H1 (cell line): ENCODE data around the gene C14orf119. TPM values are rescaled to one million over a fixed set of nuclear protein-coding genes. Genes with fewer than 3 reads are reported as not detected.

Experiments used
- CTCF ChIA-PET: fragments of 300-600 bp; sonication (Branson Sonifier 250); formaldehyde crosslinking; loops from one replicate; lab custom pipeline; 2021; ENCODE audit not compliant: partially characterized antibody; lab: Charles Lee
- POLR2A ChIA-PET: fragments of 300-600 bp; sonication (Branson Sonifier 250); formaldehyde crosslinking; loops from one replicate; lab custom pipeline; 2021; ENCODE audit warnings: inconsistent platforms; ENCODE audit not compliant: partially characterized antibody; lab: Charles Lee
- DNase-seq, 2 experiments: peaks; one replicate each; pipeline versions ENCODE4 v3.0.0 to v3.0.0-alpha.2; 2010 to 2022; ENCODE audit warnings: low spot score in 2 of 2, low read depth in 1 of 2, mixed read lengths in 1 of 2
- FAIRE-seq: peaks from 2 replicates; lab custom pipeline; 2011; peaks lifted over from hg19 to GRCh38; lab: Jason Lieb, UNC
- H2AFZ ChIP-seq: 2 replicates; pipeline ENCODE4 v1.8.1; 2012; ENCODE audit warnings: low read length, inconsistent platforms
- H2AK5ac ChIP-seq: 2 replicates; pipeline ENCODE4 v1.6.1; 2013; ENCODE audit warnings: low read depth, low read length
- H2BK120ac ChIP-seq: replicated peaks from 2 replicates; pipeline ENCODE3; 2013; ENCODE audit warnings: low read depth, low read length, inconsistent platforms
- H2BK12ac ChIP-seq: 2 replicates; pipeline ENCODE4 v1.6.1; 2013; ENCODE audit warnings: low read depth, low read length
- H2BK15ac ChIP-seq: 2 replicates; pipeline ENCODE4 v1.6.1; 2013; ENCODE audit warnings: low read length
- H2BK20ac ChIP-seq: 2 replicates; pipeline ENCODE4 v1.6.1; 2013; ENCODE audit warnings: low read length
- H2BK5ac ChIP-seq: 2 replicates; pipeline ENCODE4 v1.6.1; 2013; ENCODE audit warnings: low read depth, low read length
- H3K14ac ChIP-seq: 2 replicates; pipeline ENCODE4 v1.6.1; 2013; ENCODE audit warnings: inconsistent platforms; ENCODE audit not compliant: insufficient read length
- H3K18ac ChIP-seq: 2 replicates; pipeline ENCODE4 v1.6.1; 2013; ENCODE audit warnings: low read length; ENCODE audit errors: extremely low read depth
- H3K23ac ChIP-seq: 2 replicates; pipeline ENCODE4 v1.6.1; 2013; ENCODE audit warnings: inconsistent platforms; ENCODE audit not compliant: insufficient read length
- H3K23me2 ChIP-seq: 2 replicates; pipeline ENCODE4 v1.6.1; 2013; ENCODE audit warnings: low read depth, low read length
- H3K27ac ChIP-seq: 2 replicates; pipeline ENCODE4 v1.6.1; 2011; ENCODE audit warnings: low read depth, low read length, inconsistent platforms
- H3K27me3 ChIP-seq, 4 experiments: replicated peaks in 1 of 4; 1 replicate in 1 of 4; 2 replicates in 3 of 4; pipeline versions ENCODE4 v1.6.1 to v1.8.1; 2011 to 2013; ENCODE audit warnings: low read length in 3 of 4, mild to moderate bottlenecking in 3 of 4, inconsistent platforms in 2 of 4, mixed read lengths in 2 of 4, moderate library complexity in 1 of 4; ENCODE audit not compliant: control insufficient read depth in 3 of 4, insufficient read depth in 3 of 4; ENCODE audit errors: extremely low read depth in 1 of 4
- H3K36me3 ChIP-seq, 4 experiments: 2 replicates each; pipeline versions ENCODE4 v1.6.1 to v1.8.1; 2011 to 2013; ENCODE audit warnings: mild to moderate bottlenecking in 4 of 4, low read length in 3 of 4, moderate library complexity in 2 of 4, control low read depth in 1 of 4, inconsistent platforms in 1 of 4; ENCODE audit not compliant: insufficient read depth in 4 of 4, control insufficient read depth in 2 of 4
- H3K4ac ChIP-seq: replicated peaks from 2 replicates; pipeline ENCODE3; 2013; ENCODE audit warnings: low read length, low read depth, mixed read lengths, inconsistent platforms; ENCODE audit not compliant: insufficient read length
- H3K4me1 ChIP-seq, 4 experiments: replicated peaks in 1 of 4; 1 replicate in 1 of 4; 2 replicates in 3 of 4; pipeline versions ENCODE4 v1.6.1 to v1.8.1; 2011 to 2013; ENCODE audit warnings: low read length in 3 of 4, inconsistent platforms in 2 of 4, mixed read lengths in 1 of 4; ENCODE audit not compliant: insufficient read depth in 4 of 4, control insufficient read depth in 3 of 4
- H3K4me2 ChIP-seq, 2 experiments: 2 replicates each; pipeline versions ENCODE4 v1.6.1 to v1.8.1; 2011 to 2013; ENCODE audit warnings: low read depth in 2 of 2, low read length in 2 of 2, control low read depth in 1 of 2, inconsistent platforms in 1 of 2, mild to moderate bottlenecking in 1 of 2; ENCODE audit not compliant: insufficient read depth in 1 of 2
- H3K4me3 ChIP-seq, 4 experiments: fragments of 200-600, 300-600 bp in 1 of 4; sonication (generic), shearing (Covaris generic), sonication (Bioruptor Twin) in 1 of 4; 2 replicates each; pipeline versions ENCODE4 v1.5.1 to v1.8.1; 2011 to 2016; ENCODE audit warnings: low read length in 4 of 4, low read depth in 3 of 4, control low read depth in 2 of 4, inconsistent platforms in 2 of 4, mild to moderate bottlenecking in 2 of 4, mixed read lengths in 1 of 4, moderate library complexity in 1 of 4; ENCODE audit not compliant: insufficient read depth in 2 of 4; ENCODE audit errors: extremely low read depth in 1 of 4
- H3K56ac ChIP-seq: replicated peaks from 2 replicates; pipeline ENCODE3; 2013; ENCODE audit warnings: low read depth, mild to moderate bottlenecking, mixed read lengths, low read length, inconsistent platforms; ENCODE audit not compliant: insufficient read length
- H3K79me1 ChIP-seq: 2 replicates; pipeline ENCODE4 v1.6.1; 2013; ENCODE audit warnings: low read depth, low read length, control low read depth
- H3K79me2 ChIP-seq, 2 experiments: 2 replicates each; pipeline versions ENCODE4 v1.6.1 to v1.8.1; 2012 to 2013; ENCODE audit warnings: low read length in 2 of 2, mild to moderate bottlenecking in 2 of 2, inconsistent platforms in 1 of 2; ENCODE audit not compliant: insufficient read depth in 2 of 2, control insufficient read depth in 1 of 2
- H3K9ac ChIP-seq, 4 experiments: replicated peaks in 1 of 4; 1 replicate in 1 of 4; 2 replicates in 3 of 4; pipeline versions ENCODE4 v1.6.1 to v1.8.1; 2011 to 2013; ENCODE audit warnings: low read depth in 3 of 4, low read length in 3 of 4, control low read depth in 2 of 4, mild to moderate bottlenecking in 2 of 4, moderate library complexity in 2 of 4, inconsistent platforms in 1 of 4; ENCODE audit errors: extremely low read depth in 1 of 4
- H3K9me3 ChIP-seq, 2 experiments: 2 replicates each; pipeline versions ENCODE4 v1.6.1 to v1.8.1; 2012 to 2013; ENCODE audit warnings: mild to moderate bottlenecking in 2 of 2, moderate library complexity in 2 of 2, control low read depth in 1 of 2, inconsistent platforms in 1 of 2, low read depth in 1 of 2, low read length in 1 of 2, mixed read lengths in 1 of 2; ENCODE audit not compliant: insufficient read depth in 2 of 2
- H4K20me1 ChIP-seq, 2 experiments: replicated peaks in 1 of 2; 2 replicates each; pipeline versions ENCODE3 to v1.8.1; 2011 to 2013; ENCODE audit warnings: inconsistent platforms in 2 of 2, low read length in 2 of 2, mild to moderate bottlenecking in 1 of 2; ENCODE audit not compliant: insufficient read depth in 2 of 2, control insufficient read depth in 1 of 2
- H4K5ac ChIP-seq: 2 replicates; pipeline ENCODE4 v1.6.1; 2013; ENCODE audit warnings: low read length, low read depth, mixed read lengths, inconsistent platforms; ENCODE audit not compliant: insufficient read length
- H4K8ac ChIP-seq: 2 replicates; pipeline ENCODE4 v1.8.0; 2013; ENCODE audit warnings: mild to moderate bottlenecking, moderate library complexity, low read length, inconsistent platforms; ENCODE audit not compliant: insufficient read depth; ENCODE audit errors: extremely low read depth
- H4K91ac ChIP-seq: replicated peaks from 2 replicates; pipeline ENCODE3; 2013; ENCODE audit warnings: low read length, mixed read lengths, inconsistent platforms; ENCODE audit not compliant: insufficient read length
- CREB1 ChIP-seq: IDR thresholded peaks from 2 replicates; pipeline ENCODE4 v1.6.1; 2012; ENCODE audit warnings: inconsistent platforms
- HDAC2 ChIP-seq, 2 experiments: fragments of 300-600 bp in 1 of 2; sonication (generic) in 1 of 2; IDR thresholded peaks; 2 replicates each; pipeline ENCODE4 v1.6.1; 2011 to 2012; ENCODE audit warnings: low read depth in 2 of 2, low read length in 2 of 2, mild to moderate bottlenecking in 2 of 2, moderate library complexity in 2 of 2, borderline replicate concordance in 1 of 2, inconsistent platforms in 1 of 2
- KDM1A ChIP-seq: fragments of 200-600, 300-600 bp; sonication (generic); IDR thresholded peaks from 2 replicates; pipeline ENCODE4 v1.7.1; 2016; ENCODE audit warnings: mild to moderate bottlenecking, low read length, borderline replicate concordance
- RAD21 ChIP-seq, 2 experiments: IDR thresholded peaks in 1 of 2; conservative IDR thresholded peaks in 1 of 2; 2 replicates each; pipeline ENCODE4 v1.6.1; 2011; ENCODE audit warnings: low read depth in 2 of 2, low read length in 2 of 2, improper control_type of control experiment in 1 of 2, inconsistent platforms in 1 of 2, mild to moderate bottlenecking in 1 of 2, moderate library complexity in 1 of 2
- SIN3A ChIP-seq, 2 experiments: IDR thresholded peaks in 1 of 2; conservative IDR thresholded peaks in 1 of 2; 2 replicates each; pipeline ENCODE4 v1.6.1; 2011 to 2012; ENCODE audit warnings: low read length in 2 of 2, improper control_type of control experiment in 1 of 2, low read depth in 1 of 2, mild to moderate bottlenecking in 1 of 2
- SIRT6 ChIP-seq: IDR thresholded peaks from one replicate; pipeline ENCODE4 v1.7.1; 2012; ENCODE audit warnings: low read length, inconsistent platforms
- SP1 ChIP-seq: IDR thresholded peaks from 2 replicates; pipeline ENCODE4 v1.6.1; 2011; ENCODE audit warnings: low read depth, low read length
- TAF1 ChIP-seq: IDR thresholded peaks from 2 replicates; pipeline ENCODE4 v1.6.1; 2011; ENCODE audit warnings: mild to moderate bottlenecking, low read depth, low read length
- YY1 ChIP-seq: IDR thresholded peaks from 2 replicates; pipeline ENCODE4 v1.6.1; 2011; ENCODE audit warnings: low read depth, mild to moderate bottlenecking, low read length
- WGBS, 2 experiments: shearing (Covaris generic) in 1 of 2; methylation state at CpG; one replicate each; pipeline versions ENCODE4 v1.1.6 to v1.1.7; 2013 to 2015; ENCODE audit warnings: low lambda C conversion rate in 2 of 2, mixed read lengths in 2 of 2, inconsistent platforms in 1 of 2, low coverage in 1 of 2, missing lambda C conversion rate in 1 of 2; ENCODE audit not compliant: insufficient replicate concordance in 2 of 2, insufficient coverage in 1 of 2, insufficient read length in 1 of 2; ENCODE audit errors: extremely low coverage in 1 of 2, missing lambda C conversion rate in 1 of 2; 5-methylcytosine and 5-hydroxymethylcytosine counted together
- polyA plus RNA-seq, 7 experiments: library from polyadenylated mRNA; depleted of rRNA in 3 of 7; stranded (reverse) in 5 of 7; unstranded in 2 of 7; fragments of >200 nt in 5 of 7; fragments of 200-250 nt in 2 of 7; gene quantifications; 1 replicate in 5 of 7; 2 replicates in 1 of 7; 4 replicates in 1 of 7; pipeline versions ENCODE4 v1.2.1 to v1.2.3, GENCODE V29; 2011 to 2013; ENCODE audit warnings: missing spikeins in 2 of 7, mixed read lengths in 2 of 7
- total RNA-seq: library from RNA; stranded (reverse); fragmentation: NEBNext Ultra II Directional; extraction: Animal tissue kit (Norgen Biotek cat#: 25700); gene quantifications from 2 replicates; pipeline ENCODE4 v1.2.1, GENCODE V29; 2021
- TF ChIP-seq, protein P1 (sequence below): IDR thresholded peaks from 2 replicates; pipeline ENCODE4 v1.6.1; 2012; ENCODE audit warnings: inconsistent platforms

C14orf119 gene
- total and polyA plus RNA-seq, 2 of the 8 experiments (the other 6 are each of a cell fraction or from before 2014, with no cell fraction given), result 78.1 to 94.0 TPM

DNA sequence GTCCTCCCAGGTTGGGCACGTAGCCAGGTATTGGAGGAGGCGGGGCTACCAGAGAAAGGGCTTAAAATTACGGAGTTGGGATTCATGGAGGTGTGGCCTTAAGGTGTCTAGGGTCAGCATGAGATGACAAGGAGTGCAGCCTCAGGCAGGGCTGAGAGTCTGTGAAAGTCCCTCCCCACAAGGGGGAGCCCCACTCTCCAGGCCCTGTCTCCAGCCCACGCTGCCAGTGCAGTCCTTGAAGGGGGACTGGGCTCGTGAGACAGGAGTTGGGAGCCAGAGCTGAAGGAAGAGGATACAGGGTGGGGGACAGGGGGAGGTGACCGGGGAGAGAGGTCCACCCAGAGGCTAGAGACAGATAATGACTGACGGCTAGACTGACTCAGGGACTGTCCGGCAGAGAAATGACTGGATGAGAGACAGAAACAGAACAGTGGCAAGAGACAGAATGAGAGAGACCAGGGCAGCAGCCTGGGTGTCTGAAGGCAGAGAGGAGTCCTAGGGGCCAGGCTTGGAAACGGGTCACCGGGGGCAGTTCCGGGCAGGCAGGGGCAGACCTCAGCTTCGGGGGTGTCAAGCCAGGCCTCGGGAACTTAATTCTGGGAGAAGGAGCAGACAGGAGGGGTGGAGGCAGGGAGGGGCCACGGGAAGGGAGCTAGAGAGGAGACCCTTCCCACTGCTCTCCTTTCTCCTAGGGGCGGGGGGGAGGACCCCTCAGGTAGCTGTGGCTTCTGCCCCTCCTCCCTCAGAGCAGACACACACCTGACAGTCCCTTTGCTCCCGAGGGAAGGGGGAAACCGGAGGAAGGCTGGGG, 39.0 kb upstream of the C14orf119 start:
- DNase-seq, result peak in 1 of 2 experiments; percentile 84
- Histone ChIP-seq H3K4me3 (peak overlapping the region; percentile 34 to 82 (median 65)), H4K91ac (no peak overlapping the region), H2BK20ac (no peak overlapping the region), H2AFZ (no peak overlapping the region; the same call in 1 of the 2 replicates), H3K4me2 (peak overlapping the region; percentile 89 to 91), H3K23ac (no peak overlapping the region), H4K5ac (no peak overlapping the region), H3K4me1 (peaks cover 0 to 15% (median 4%) of the 10 kb centered on the region in 4 experiments; a peak in 4 of 7 replicates), H3K56ac (no peak overlapping the region), H2BK5ac (peak overlapping the region; percentile 15; the same call in 1 of the 2 replicates), H3K36me3 (peaks cover 8 to 25% (median 19%) of the 10 kb centered on the region in 4 experiments; a peak in 7 of 8 replicates), H4K20me1 (peaks cover 4 to 8% of the 10 kb centered on the region in 2 experiments), H2BK15ac (no peak overlapping the region), H2BK12ac (peak overlapping the region; percentile 27; the same call in 1 of the 2 replicates), H3K9ac (no peak overlapping the region), H3K14ac (no peak overlapping the region), H4K8ac (no peak overlapping the region), H3K79me2 (no peaks in the 10 kb centered on the region), H3K27me3 (no peaks in the 10 kb centered on the region; a peak in 1 of 7 replicates), H3K9me3 (no peaks in the 10 kb centered on the region), H3K23me2 (peaks cover 12% of the 10 kb centered on the region), H3K79me1 (no peaks in the 10 kb centered on the region; the same call in 1 of the 2 replicates), H3K27ac (no peak overlapping the region), H3K4ac (no peak overlapping the region), H3K18ac (peak overlapping the region; percentile 48; the same call in 1 of the 2 replicates), H2BK120ac (no peak overlapping the region), H2AK5ac (no peak overlapping the region)
- ChIA-PET CTCF (interaction anchor here (0.5 to 29.2 kb wide), 31 partner anchors 9 to 1131 kb away, joined by 3 to 785 read pairs (median 5); partner anchors contain the start of genes AJUBA and PSMB11), POLR2A (interaction anchor here (0.9 to 6.2 kb wide), 14 partner anchors 10 to 233 kb away, joined by 3 to 65 read pairs (median 8); partner anchors contain the start of genes ACIN1, AJUBA, C14orf119 and PSMB5)
- peak; percentile 88 for FAIRE-seq
- 13% methylated on average over 11 of the region's 17 CpGs; no CpG with 5 or more reads in 1 of the 2 experiments for WGBS, 2 experiments
- TF ChIP-seq SIN3A (conservative IDR thresholded peaks at IDR 0.05 in 1 of 2, IDR thresholded peaks at IDR 0.05 in 1 of 2; ENCODE audit: low read depth in 1 of 2, low read length in 2 of 2), result peak in 1 of 2 experiments; percentile 89; a peak in 2 of 4 replicates
- no peak for TF ChIP-seq KDM1A
- TF ChIP-seq, protein P1, sequence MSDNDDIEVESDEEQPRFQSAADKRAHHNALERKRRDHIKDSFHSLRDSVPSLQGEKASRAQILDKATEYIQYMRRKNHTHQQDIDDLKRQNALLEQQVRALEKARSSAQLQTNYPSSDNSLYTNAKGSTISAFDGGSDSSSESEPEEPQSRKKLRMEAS, result peak; percentile 52; the same call in 1 of the 2 replicates
- TF ChIP-seq TAF1, result no peak
- no peak for TF ChIP-seq SP1
- peak; percentile 34 to 63; a peak in 2 of 4 replicates for TF ChIP-seq HDAC2 (IDR thresholded peaks at IDR 0.05; ENCODE audit: borderline replicate concordance in 1 of 2, low read depth in 2 of 2, low read length in 2 of 2)
- no peak for TF ChIP-seq SIRT6
- no peak for TF ChIP-seq YY1
- TF ChIP-seq CREB1, result 0 out of 2 replicates have a peak, but pooled peaks have one; percentile 27
- peak; percentile 32 to 47; a peak in 3 of 4 replicates for TF ChIP-seq RAD21 (IDR thresholded peaks at IDR 0.05 in 1 of 2, conservative IDR thresholded peaks at IDR 0.05 in 1 of 2; ENCODE audit: low read depth in 2 of 2, low read length in 2 of 2)
